HG02870 (cell line): ENCODE data around the gene SLC12A4.

Experiments
- ATAC-seq: cut with Tn5 transposase; IDR thresholded peaks from one replicate; pipeline ENCODE4 v1.9.1; 2021; ENCODE audit warnings: mild to moderate bottlenecking, moderate library complexity; ENCODE audit not compliant: unreplicated experiment

SLC12A4 gene

GRCh38 chr16:67963662-67964321, 4.6 kb downstream of the SLC12A4 start:
- ATAC-seq = no peak

DNA sequence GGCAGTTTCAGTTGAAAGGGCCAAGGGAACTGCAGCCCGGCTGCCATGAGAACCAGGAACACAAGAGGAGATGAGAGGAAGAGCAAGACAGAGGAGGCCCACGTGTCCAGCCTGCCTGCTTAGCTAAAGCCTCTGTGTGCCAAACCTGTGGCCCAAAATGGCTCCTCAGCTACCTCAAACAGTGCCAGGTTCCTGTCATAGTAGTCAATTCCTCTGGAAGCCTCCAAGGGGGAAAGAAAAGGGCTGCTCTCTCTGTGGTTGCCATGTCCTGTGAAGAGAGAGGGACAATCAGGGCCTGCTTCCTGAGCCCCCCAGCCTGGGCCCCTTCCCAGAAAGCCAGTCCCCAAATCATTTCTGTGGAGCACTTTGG, 5.2 kb downstream of the SLC12A4 start:
- no peak for ATAC-seq

DNA sequence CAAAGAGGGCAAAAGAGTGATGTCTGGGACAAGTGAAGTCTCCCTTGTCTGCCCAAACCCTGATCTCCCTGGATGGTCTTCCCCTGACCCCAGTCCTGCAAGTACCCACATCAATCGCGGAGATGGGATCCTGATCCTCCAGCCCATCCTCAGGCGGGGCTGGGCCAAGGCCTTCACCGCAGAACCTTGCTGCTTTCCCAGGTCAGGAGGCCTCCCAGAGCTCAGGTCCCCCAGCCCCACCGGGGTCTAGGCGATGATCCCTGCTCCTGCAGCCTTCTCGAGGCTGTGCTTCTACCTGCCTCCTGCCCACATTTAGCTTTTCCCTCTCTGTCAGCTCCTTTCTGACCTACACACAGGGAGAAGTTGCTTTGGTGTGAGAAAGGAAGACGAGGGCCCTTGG, 6.3 kb downstream of the SLC12A4 start:
- ATAC-seq = no peak

DNA sequence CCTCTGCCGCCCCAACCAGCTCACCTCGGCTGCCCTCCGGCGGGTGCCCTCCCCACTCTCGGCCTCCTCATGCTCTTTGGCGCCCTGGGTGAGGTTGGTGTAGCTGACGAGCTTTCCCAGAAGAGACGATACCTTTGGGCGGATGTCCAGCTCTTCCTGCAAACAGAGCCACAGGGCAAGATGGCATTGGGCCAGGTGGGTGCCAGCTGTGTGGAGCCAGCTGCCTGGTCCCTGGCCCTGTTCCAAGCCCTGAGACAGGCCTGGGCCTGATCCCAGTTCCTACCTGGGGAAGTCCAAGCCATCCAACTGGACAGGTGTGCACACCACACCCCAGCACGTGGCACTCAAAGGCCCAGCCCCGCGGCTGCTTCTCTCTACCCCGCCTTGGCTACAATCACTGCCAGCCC, 6.9 kb downstream of the SLC12A4 start:
- ATAC-seq = no peak

- ATAC-seq = no peak
Observed at GRCh38 chr16:67959536-67960329, 8.7 kb downstream of the SLC12A4 start.

DNA sequence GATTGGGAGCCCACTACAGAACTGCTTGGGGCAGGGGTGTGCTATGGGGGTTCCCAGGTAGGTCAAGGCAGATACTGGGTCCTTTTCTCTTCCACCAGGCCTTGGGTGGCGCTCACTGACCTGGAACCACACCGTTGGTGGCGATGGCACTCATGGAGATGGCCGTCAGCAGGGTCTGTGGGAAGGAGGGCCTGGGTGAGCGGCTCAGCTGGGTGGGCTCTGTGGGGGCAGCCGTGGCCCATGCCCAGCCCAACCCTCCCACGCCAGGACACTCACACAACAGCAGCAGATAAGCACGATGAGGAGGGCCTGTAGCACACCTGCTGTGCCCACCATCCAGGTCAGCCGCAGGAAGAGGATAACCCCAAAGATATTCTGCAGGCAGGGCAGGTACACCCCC, 10.8 kb downstream of the SLC12A4 start:
- ATAC-seq = no peak

- no peak for ATAC-seq
Observed at GRCh38 chr16:67954421-67955196, 13.8 kb downstream of the SLC12A4 start.

GRCh38 chr16:67953641-67954375, 14.6 kb downstream of the SLC12A4 start:
- no peak for ATAC-seq

DNA sequence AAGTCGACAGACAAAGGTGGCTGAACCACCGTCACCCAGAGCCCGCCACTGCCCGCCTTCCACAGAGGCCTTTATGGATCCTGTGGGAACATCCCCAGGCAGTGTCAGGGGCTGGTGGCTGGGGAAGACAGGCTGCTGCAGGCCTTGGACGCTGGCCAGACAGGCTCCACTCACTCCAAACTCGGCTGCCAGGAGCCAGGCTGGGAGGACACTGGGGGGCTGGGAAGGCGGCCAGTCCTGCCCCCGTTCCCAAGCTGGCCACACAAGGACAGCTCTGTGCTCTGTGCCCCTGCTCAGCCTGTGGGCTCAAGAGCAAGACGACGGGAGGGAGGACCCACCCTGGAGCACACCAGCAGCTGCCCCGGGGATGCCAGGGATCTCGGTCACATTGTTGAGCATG, 17.0 kb downstream of the SLC12A4 start:
- ATAC-seq = no peak

DNA sequence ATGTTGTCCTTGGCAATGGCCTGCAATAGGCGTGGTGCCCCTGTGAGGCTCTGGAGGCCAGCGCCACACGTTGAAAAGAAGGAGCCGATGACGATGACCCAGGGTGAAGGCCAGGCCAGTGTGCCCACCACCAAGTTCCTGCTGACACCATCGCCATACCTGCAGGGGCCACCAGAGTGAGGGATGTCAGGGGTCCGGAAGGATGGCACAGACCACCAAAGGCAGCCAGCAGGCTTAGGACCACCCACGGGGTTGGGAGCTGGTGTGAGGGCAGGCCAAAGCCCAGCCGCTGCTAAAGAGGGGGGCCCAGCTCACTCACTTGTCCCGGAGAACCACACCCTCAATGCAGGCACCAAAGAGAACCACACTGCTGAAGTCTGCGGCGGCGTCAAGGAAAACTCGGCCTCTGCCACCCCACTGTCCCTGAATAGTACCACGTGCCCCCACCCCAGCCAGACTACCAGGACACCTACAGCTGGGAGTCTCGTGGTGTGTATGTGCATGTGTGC, 18.0 kb downstream of the SLC12A4 start:
- no peak for ATAC-seq

GRCh38 chr16:67949645-67950044, 18.8 kb downstream of the SLC12A4 start:
- ATAC-seq = no peak

DNA sequence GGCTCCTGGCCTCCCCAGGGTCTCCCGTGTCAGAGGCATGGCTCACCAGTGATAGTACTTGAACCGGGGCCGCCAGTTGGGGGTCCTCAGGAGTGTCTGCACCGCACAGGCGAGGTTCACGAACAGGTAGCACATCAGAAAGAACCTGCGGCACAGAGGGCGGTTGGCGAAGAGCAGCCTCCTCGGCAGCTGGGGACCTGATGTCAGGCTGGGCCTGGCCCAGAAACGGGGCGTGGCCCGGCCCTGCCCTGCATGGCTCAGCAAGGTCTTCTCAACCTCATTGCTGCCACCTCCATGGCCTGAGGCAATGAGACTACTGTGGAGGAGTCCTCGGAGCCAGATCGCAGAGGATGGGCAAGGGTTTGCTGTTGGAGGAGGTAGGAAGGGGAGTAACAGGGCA, 20.4 kb downstream of the SLC12A4 start:
- no peak for ATAC-seq

GRCh38 chr16:67946966-67947558, 21.4 kb downstream of the SLC12A4 start:
- no peak for ATAC-seq

DNA sequence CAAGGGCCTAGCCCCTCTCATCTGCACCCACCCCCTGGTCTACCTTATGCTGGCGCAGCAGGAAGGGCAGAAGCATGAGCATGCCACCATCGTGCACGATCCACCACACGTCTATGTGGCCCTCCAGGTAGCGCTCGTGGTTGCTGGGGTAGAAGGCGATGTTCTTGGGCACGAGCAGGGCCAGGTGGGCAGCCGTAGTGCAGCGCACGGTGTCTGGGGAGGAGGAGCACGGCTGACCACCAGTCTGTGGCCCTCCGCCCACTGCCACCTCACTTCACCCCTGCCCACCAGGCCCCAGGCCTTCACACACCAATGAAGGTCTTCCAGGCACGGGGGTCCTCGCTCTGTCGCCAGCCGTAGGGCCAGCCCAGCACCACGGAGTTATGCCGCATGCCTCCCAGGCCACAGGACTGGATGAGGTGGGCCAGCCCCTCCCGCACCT, 22.3 kb downstream of the SLC12A4 start:
- ATAC-seq = no peak

DNA sequence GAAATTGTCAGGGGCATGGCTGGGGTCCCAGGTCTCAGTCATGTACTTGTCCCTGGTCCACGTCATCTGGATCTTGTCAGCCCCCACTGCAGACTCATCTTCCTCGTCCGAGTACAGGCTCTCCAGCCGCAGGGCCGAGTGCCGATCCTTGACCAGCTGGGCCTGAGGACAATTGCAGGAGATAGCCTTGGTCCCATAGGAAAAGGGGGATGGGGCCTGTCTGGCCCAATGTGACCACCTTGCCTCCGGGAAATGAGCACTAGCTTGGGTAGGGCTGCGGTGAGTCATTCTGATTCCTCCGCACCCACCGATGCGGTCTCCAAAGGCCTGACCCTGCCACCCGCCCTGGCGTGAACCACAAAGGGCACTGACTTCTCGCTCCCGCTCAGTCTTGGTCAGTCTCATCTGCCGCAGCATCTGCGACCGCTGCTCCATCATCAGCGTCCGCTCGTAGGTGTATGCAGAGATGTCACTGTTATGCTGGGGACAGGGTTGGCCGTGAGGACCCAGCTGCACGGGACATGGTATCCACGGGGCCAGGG, 23.0 kb downstream of the SLC12A4 start:
- ATAC-seq = no peak

DNA sequence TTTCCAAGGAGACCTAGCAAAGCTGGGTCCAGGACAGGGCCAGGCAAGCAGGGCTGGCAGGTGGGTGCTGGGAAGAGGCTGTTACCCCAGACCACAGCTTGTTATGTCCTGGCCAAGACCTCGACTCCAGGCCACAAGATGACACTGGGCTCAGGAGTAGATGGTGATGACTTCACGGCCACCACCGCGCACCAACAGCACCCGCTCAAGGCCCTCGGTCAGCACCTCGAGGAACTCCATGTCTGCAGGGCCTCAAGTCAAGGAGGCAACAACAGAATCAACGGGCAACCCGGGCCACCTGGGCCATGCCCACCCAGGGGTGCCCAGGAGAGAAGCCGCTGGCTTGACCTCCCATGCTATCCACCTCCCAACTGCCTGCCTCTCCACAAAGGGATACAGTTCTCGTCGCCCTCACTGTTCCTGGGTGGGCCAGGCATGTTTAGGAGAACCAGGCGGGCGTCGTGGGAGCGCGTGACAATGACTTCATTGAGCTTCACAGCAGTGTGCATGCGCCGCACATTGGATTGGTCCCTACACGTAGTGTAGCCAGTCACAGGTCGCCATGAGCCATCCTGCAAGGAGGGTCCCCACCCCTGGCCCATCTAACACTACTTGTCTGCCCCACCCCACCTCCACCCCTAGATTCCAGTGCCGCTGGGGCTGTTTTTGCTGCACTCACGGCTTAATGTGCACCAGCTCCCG, 23.6 kb downstream of the SLC12A4 start:
- ATAC-seq = no peak

DNA sequence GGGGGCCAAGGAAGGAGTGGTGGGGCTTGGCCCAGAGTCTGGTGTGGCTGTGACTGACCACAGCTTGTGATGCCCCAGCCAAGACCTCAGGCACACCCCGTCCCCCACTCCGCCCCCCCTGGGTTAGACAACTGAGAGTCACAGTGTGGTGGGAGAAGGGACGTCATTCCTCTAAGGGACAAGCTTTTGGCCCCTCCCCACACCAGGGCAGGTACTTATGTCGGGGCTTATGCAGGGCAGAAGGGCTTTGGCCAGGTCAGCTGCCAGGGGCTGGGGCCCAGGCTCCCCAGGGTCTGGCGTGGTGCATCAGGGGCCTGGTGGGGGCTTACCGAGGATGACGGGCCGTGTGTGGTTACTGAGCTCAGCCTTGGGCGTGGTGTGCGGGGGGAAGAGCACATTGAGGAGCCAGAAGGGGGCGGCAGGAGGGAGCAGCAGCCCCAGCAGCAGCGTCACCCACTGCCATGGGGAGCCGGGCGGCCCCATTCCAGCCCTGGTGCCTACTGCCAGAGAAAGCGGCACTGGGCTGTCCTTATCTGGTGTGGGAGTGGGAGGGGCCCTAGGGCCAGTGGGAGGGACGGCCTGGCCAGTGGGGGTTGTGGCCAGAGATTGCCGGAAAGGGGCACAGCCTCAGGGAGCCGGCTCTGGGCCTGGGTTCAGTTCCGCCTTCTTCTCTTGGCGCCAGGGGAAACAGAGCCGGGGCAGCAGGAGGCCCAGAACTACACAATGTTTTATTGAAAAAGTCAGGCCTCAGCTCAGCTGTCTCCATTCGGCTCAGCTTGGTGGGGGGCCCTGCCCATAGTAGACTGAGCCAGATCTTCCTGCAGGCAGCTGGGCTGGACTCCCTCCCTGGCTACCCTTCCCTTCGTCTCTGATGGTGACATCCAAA, 24.6 kb downstream of the SLC12A4 start, which contains the start of gene LCAT:
TSS of gene LCAT (minus strand) at position 502 of the 886 bp plus-strand sequence. CDS start at position 483, 19 bp downstream.
- ATAC-seq = no peak

DNA sequence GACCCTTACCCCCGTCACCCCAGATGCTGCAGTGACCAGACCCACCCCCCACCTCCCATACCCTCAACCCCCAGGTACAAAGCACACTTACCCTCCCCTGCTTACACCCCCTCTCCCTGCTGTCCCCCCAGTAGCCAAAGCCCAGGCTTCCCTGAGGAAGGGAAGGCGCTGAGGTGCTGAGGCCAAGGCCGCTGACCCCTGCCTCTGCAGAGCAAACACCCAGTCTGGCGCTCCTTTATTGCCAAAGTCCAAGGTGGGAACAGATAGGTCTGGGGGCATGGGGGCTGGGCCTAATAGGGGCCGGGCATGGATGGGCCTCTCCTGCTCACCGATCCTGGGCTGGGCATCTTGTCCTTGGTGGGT, 25.2 kb downstream of the SLC12A4 start:
- no peak for ATAC-seq
